HG03280 (cell line): ENCODE measurements around the gene HMGN3.
A peak's percentile ranks its signal among the peaks of the same experiment; 100 is the strongest.
"Not testable (repeated sequence)": the region's sequence is repeated elsewhere in the genome, so short reads cannot be mapped to it uniquely, and the experiment has no call there.

Experiments used
- ATAC-seq: cut with Tn5 transposase; IDR thresholded peaks from one replicate; pipeline ENCODE4 v1.9.1; 2021; ENCODE audit warnings: mild to moderate bottlenecking, moderate library complexity; ENCODE audit not compliant: unreplicated experiment

Gene HMGN3

DNA sequence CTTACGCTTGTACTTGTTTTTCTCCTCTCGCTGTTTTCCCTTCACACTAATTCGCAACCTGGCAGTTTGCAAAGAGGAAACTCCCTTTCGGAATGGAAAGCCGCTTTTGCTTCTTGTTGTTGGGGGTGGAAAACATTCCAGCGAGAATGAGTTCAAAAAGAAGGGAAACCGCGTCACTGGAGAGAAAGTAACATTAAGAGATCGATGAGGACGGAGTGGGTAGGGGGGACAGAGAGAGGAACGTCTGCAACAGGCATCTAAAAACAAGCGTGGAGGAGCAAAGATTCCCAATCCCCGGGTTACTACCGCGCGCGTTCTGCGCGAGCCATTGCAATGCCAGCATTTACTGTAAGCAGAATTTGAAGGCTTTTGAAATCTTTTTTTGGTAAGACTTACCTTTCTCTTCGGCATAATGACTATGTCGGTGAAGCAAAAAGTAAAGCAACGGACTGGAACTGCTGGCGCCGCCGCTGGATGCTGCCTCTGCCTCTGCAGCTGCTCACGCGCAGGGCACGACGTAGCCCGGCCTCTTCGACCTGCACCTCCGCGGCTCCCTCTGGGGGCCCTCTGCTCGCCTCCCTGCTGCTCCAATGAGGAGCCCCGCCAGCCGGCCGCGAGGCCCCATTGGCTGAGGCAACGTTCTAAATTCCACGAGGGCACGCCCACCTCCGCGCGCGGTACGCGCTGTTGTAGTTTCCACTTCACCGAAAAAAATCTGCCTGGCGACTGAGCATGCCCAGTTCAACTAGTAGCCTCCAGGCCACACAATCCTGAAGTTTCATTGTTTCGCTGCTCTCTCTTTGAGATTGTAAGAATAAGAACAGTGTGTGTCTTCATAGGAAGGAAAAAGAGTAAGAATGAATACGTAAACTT is at the start of gene HMGN3:
HMGN3 (minus strand) TSS at position 533 of the 873 bp plus-strand sequence.
- peak; percentile 95 for ATAC-seq

DNA sequence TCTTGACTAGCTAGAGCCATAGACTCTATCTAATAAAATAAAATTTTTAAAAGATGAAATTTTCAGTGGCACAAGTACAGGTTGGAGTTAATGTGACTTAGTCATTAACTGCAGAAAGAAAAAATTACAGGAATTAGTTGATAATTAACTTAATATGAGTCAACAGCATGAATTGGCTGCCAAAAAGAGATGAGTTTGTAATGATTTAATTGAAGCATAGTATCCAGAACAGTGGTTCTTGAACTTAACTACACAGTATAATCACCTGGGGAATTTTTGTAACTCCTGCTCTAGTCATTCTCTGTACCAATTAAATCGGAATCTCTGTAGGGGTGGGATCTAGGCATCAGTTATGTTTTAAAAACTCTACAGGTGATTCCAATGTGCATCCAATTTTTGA is 46.3 kb upstream of the HMGN3 start:
- no peak for ATAC-seq

DNA sequence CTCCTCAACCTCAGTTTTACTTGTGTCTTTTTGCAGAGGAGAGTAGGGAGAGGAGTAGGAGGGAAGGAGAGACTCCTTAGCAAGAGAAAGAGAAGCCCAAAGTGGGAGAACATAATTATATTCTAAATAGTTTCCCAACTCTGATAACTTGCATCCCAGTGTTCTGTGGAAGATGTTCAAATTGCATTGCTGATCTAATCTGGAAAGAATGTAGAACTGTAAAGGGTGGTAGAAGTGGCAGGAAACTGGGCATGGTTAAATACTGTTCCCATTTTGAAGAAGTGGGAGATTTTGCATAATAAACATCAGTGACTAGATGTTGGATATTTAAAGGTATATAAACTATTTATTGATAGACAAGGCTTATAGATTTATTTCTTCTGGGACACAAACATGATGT is 42.6 kb upstream of the HMGN3 start:
- ATAC-seq, result no peak

DNA sequence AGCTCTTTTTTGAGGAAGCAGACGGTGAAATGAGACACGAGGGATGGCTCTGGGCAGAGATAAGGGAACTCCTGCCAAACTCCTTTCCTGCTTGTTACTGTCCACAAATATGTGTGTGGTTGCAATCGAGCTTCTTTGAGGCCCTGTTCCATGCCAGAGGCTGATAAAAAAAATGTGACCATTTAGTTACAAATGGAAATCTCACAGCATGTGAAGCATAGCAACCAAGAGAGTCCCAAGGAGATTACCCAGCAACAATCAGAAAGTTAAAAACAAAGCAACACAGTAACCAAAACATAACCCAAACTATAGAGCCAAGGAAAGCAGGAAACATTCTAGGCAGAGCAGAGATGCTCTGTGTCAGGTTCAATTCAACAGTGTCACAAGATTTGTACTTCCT is 35.4 kb upstream of the HMGN3 start:
- no peak for ATAC-seq

DNA sequence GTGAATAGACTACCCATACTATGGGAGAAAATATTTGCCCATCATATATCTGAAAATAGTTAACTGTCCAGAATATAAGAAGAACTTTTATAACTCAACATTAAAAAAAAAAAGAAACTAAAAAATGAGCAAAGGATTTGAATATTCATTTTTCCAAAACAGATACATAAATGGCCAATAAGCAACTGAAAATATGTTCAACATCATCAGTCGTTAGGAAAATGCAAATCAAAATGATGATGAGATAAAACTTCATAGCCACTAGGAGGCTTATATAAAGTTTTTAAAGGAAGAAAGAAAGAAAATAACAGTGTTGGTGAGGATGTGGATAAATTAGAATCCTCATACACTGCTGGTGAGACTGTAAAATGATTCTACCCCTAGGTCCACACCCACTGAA is 32.6 kb upstream of the HMGN3 start:
- no peak for ATAC-seq

DNA sequence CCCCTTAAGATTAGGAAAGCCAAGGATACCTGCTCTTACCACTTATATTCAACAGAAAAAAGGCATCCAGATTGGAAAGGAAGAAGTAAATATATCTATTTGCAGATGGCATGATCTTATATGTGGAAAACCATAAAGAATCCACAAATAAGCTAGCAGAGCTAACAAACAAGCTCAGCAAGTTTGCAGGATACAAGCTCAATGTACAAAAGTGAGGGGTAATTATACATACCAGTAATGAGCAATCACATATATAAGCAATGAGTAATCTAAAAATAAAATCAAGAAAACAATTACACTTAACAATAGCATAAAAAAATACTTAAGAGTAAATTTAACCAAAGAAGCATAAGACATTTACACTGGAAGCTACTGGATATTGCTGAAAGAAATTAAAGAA is 31.6 kb upstream of the HMGN3 start:
- ATAC-seq, result no peak

DNA sequence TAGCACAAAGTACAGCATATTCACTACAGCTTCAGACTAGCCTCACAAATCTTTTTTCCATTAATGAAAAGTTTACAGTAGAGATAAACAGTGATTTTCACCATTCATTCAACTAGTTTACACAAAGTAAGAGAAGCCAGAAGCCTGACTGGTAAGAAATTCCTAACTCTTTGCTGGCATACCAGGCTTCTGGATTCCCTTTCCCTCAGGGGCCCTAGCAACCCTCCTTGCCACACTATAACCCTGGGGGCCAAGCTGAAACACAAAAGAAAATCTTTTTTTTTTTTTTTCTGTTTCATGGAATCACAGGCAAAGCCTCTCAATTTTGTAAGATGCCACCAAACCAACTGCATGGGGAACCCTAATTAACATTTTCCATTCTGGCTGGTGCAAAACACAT is 28.9 kb upstream of the HMGN3 start:
- no peak for ATAC-seq

DNA sequence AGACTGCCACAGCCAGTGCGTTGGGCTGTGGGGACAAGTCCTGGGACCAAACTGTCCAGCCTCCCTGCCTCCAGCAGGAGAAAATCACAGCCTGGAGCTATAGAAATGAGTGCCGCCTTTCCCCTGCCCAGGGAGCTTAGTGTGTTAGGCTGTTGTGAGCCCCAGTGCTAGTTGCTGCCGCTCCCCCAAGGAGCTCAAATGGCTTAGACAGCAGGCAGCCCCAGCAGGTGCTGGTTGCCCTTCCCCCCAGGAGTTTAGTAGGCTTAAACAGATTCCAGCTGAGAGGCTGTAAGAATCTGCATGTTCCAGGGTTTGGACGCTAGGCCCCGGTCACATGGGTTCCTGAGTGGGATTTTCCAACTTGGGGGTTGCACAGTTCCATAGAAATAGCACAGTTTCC is 27.2 kb upstream of the HMGN3 start:
- ATAC-seq, result no peak

DNA sequence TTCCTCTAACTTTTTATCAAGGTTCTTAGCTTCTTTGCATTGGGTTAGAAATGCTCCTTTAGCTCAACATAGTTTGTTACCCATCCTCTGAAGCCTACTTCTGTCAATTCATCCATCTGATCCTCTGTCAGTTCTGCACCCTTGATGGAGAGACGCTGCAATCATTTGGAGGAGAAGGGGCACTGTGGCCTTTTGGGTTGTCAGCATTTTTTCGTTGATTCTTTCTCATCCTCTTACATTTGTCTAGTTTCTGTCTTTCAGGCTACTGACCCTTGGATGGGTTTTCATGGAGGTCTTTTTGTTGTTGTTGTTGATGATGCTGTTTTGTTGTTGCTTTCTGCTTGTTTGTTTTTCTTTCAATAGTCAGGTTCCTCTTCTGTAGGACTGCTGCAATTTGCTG is 26.3 kb upstream of the HMGN3 start:
- ATAC-seq, result no peak

DNA sequence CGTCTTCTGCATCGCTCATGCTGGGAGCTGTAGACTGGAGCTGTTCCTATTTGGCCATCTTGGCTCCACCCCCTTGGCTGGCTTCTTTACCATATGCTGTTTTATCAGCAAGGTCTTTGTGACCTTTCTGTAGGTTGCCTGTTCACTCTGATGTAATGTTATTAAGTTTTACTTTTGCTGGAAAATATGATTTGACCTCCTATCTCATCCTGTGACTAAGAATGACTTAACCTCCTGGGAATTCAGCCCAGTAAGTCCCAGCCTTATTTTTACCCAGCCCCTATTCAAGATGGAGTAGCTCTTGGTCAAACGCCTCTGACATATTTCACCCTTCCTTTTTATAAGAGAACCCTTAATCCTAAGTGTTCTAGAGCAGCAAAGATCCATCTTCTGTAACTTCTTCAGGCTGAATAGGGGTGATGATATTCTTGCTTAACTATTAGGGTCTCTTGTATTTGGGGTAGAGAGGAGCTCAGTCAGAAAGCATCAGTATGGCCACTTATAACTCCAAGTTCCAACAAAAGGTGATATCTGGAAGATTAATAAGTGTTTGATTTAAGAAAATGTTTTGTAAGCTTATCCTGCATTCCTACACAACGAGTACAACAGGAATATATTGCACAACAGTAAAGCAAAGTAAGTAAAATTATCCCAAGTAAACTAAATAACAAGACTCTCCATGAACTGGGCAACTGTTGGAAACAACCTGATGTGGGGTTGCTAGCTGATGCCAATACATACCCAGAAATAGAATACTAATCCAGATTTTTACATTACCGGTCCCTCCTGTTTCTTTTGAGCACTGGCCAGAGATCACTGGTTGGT is 23.1 kb upstream of the HMGN3 start:
- no peak for ATAC-seq

DNA sequence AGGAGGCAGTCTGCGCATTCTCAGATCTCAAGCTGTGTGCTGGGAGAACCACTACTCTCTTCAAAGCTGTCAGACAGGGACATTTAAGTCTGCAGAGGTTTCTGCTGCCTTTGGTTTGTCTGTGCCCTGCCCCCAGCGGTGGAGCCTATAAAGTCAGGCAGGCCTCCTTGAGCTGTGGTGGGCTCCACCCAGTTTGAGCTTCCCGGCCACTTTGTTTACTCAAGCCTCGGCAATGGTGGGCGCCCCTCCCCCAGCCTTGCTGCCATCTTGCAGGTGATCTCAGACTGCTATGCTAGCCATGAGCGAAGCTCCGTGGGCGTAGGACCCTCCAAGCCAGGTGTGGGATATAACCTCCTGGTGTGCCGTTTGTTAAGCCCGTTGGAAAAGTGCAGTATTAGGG is 22.3 kb upstream of the HMGN3 start:
- not testable (repeated sequence) for ATAC-seq

DNA sequence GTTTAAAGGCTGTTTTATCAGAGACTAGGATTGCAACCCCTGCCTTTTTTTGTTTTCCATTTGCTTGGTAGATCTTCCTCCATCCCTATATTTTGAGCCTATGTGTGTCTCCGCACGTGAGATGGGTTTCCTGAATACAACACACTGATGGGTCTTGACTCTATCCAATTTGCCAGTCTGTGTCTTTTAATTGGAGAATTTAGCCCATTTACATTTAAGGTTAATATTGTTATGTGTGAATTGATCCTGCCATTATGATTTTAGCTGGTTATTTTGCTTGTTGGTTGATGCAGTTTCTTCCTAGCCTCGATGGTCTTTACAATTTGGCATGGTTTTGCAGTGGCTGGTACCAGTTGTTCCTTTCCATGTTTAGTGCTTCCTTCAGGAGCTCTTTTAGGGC is 20.6 kb upstream of the HMGN3 start:
- not testable (repeated sequence) for ATAC-seq

DNA sequence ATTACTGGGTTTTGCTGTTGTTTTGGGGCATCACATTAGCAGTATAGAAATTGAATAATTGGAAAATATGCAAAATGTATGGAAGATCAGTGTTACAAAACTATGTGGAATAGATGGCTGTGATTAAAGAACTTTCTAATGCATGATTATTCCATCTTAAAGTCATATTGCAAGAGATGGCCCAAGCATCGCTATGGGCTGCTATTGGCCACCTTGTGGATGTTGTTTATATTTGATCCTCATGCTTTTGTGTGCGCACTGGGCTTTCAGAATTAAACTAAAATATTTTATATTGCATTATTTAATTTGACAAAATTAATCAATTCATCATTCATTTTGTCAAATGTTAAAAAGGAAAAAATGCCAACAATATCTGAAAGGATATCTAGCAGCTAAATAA is 16.1 kb upstream of the HMGN3 start:
- no peak for ATAC-seq

DNA sequence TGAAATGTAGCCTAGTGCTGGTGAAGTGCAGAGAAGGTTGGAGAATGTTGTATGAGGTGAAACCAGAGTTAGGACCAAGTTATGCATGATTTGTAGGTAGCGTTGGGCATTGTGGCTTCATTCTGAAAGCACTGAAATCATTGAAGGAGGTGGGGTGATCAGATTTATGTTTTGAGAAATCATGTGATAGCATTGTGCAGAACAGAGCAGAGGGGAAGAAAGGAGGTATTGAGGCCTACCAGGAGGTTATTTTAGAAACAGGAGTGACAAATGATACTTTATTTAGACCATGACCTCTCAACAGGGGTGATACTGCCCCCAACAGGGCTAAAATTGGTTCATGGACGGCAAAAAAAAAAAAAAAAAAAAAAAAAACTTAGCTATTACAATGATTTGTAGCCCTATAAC is 15.6 kb upstream of the HMGN3 start:
- peak; percentile 66 for ATAC-seq

DNA sequence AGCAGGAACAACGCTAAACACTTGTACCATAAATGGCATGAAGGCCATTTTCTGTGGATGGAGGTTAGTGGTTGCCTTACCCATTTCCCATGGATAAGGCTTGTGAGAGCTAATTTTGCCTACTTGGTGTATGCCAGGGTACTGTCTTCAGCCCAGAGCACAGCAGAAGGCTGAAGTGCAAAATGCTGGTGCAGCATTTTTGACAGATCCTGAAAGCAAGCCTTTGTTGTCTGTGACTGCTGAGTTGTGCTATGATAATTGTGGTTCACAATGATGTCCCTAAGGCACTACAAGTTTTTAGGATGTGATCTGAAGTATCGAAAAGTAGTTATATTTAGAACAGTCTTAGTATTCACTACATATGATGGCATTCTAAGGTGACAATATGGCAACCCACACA is 14.7 kb upstream of the HMGN3 start:
- ATAC-seq, result no peak

DNA sequence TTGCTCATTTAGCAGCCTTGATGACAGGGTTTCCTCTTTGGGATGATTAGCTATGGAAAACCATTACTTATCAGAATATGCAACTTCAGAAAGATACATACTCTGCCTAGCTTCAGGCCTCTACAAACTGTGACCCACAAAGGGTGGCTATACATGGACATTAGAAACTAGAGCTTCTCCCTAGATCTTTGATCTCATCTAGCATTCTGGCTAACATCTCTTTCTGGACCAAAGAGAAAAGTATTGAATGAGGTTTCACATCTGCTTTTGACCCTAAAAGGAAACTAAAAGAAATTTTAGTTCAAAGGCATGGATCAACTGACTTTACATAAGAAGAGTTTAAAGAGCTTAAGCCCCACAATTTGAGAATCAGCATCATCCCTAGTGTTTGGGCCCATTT is 12.4 kb upstream of the HMGN3 start:
- peak; percentile 87 for ATAC-seq

DNA sequence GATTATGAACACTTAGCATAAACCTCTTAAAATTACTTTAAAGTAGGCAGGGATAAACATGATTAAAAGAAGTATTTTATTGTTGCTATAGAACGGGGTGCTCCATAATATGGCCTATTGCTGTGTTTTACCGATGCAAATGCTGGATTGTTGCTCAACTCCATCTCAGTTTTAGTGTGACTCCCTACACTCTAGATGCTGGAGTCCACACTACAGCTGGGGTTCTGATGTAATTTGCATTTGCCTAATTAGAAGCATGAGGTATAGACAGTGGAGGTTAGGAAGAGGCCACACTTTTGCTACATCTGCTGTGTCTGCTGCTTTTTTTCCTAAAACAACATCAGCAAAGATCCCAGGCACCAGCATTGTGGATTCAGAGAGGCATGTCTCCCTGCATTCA is 6.7 kb upstream of the HMGN3 start:
- no peak for ATAC-seq

DNA sequence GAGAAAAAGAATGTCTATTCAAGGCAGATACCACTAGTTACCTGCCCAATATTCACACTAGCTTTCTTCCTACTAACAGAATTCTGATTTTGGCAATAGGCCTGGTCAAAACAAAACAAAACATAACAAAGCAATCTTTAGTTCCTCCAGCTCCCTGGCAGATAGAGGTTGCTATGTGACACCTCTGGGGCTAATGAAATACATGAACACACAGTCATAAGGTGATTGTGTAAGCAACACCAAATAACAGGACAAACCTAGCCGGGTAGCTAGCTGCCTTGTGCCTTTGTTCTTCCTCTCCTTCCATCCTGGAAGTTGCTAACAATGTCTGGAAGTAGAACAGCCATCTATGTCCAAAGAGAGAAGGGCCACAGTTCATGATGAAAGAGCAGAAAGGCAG is 6.0 kb upstream of the HMGN3 start:
- ATAC-seq, result peak; percentile 41

DNA sequence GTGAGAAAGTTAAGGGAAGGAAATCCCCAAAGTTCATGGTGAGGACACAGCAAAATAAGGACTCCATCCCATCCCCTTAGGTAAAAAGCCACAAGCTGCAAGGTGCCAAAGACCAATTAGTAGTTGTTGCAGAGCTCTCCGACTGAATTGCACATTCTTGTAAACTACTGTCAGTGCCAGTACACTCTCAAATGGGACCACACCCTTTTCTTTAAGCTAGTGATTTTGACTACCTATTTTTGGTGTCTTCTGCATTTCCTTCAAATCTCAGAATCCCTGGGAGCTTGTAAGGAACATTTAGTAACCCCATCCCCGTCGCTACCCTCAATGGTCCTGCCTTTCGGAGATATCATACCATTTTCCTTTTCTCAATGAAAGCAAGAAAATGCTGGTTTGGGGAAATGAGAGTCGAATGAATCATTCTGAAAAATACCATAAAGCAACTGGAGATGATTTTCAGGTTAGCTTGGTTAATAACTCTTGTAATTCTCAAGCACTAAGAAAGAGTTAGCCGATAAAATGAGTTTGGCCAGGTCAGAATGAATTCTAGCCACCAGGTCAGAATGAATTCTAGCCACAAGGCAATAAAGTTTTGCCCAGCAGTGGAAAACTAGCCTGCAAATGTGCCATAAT is 5.2 kb upstream of the HMGN3 start:
- ATAC-seq, result peak; percentile 54

DNA sequence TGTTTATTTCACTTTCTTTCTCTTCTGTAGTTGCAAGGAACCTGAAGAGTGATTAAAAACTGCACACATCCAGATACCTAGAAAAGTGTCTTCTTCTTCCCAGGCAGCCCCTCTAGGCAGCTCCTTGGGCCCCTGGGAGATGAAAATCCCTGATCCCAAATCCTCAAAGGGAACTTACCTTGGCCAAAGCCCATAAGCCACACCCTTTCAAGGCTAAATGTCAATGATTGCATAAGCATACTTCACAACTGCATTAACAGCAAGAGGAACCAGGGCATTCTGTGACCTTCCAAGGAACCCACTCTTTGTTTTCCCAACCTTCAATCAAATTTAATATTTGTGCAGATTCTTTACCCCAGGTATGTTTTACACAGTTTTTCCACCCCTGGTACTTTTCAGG is 4.4 kb upstream of the HMGN3 start:
- no peak for ATAC-seq

DNA sequence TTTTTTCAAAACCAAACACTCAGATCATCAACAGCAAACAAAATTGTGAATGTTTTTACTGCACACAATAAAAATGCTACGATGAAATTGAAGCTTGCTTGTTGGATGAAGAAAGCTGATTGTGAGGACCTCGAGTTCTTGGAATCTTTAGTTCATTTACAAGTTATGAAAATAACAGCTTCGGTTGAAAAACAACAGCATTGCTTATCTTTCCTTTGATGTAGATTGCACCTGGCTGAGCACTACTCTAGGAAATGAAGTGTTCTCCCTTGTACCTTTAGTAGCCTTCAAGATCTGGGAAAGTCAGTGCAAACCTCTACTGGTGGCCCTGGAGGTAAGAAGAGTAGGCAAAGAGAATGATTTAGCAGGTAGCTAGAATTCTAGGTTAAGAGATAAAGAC is 2.2 kb upstream of the HMGN3 start:
- no peak for ATAC-seq
